Measurements from ENCODE around the gene ODAD3. TPM values are rescaled to one million over a fixed set of nuclear protein-coding genes. Genes with fewer than 3 reads are reported as not detected.

Gene ODAD3
- total and polyA plus RNA-seq, 2 of the 13 experiments (the other 11 are each of a cell fraction or from before 2014, with no cell fraction given), result 0.04 to 0.08 TPM

GRCh38 chr19:11446271-11446651 is 11.3 kb upstream of the ODAD3 start:
- Histone ChIP-seq H3K27ac (ENCODE audit: extremely low read length, insufficient read depth, low read length) (no peak overlapping the region), H3K4me3 (replicated peaks in 1 of 3; ENCODE audit: insufficient read depth in 1 of 3, low read depth in 2 of 3, low read length in 3 of 3) (no peak overlapping the region), H2AFZ (ENCODE audit: low read length) (no peak overlapping the region), H3K27me3 (ENCODE audit: control insufficient read depth in 1 of 2, insufficient read depth in 2 of 2, low read length in 2 of 2) (no peaks in the 10 kb centered on the region), H3K4me1 (ENCODE audit: insufficient read depth, low read length) (no peaks in the 10 kb centered on the region), H3K9me3 (ENCODE audit: low read length) (no peaks in the 10 kb centered on the region), H3K36me3 (replicated peaks in 1 of 2; ENCODE audit: control insufficient read depth in 1 of 2, insufficient read depth in 2 of 2, low read length in 2 of 2) (peaks cover 23 to 59% of the 10 kb centered on the region in 2 experiments), H3K9ac (ENCODE audit: insufficient read depth, low read depth, low read length) (no peak overlapping the region), H4K20me1 (ENCODE audit: insufficient read depth, low read length) (peaks cover 8% of the 10 kb centered on the region; the same call in 1 of the 2 replicates), H3K4me2 (ENCODE audit: low read depth, low read length) (no peak overlapping the region), H3K79me2 (ENCODE audit: insufficient read depth, low read length) (no peaks in the 10 kb centered on the region)
- in situ Hi-C loops (cut with HindIII; ENCODE audit: extremely low pct_ligation_motif_present, low pct_unique_long_range_greater_than_20kb) (no loop called here), intact Hi-C loops (cut with micrococcal nuclease; ENCODE audit: unreplicated experiment) (loop anchor here (2.0 to 10.0 kb wide), 2 partner anchors 67 to 151 kb away; partner anchors contain the start of gene TSPAN16)
- 91% methylated on average over 8 of the region's 14 CpGs for WGBS (ENCODE audit: low lambda C conversion rate)
- CTCF ChIA-PET (ENCODE audit: low intra/inter-chr PET ratio, low total read pairs), result interaction anchor here (1.2 to 1.9 kb wide), 5 partner anchors 63 to 153 kb away, joined by 5 to 10 read pairs (median 8); no protein-coding TSS in a partner anchor
- POLR2A ChIA-PET, result interaction anchor here (1.0 kb wide), 2 partner anchors 9 to 72 kb away, joined by 3 read pairs; partner anchors contain the start of gene SWSAP1
- ATAC-seq, result no peak
- no peak for DNase-seq (ENCODE audit: low spot score)
- TF ChIP-seq HNRNPK (IDR thresholded peaks at IDR 0.05; ENCODE audit: low read depth, low read length, poor library complexity, severe bottlenecking) (peak; percentile 1), ZNF629 (CRISPR knock-in tag; conservative IDR thresholded peaks at IDR 0.05) (no peak), RBFOX2 (IDR thresholded peaks at IDR 0.05; ENCODE audit: low read depth, low read length) (0 out of 2 replicates have a peak, but pooled peaks have one; percentile 8), ZNF569 (CRISPR knock-in tag; IDR thresholded peaks at IDR 0.05; ENCODE audit: borderline replicate concordance) (no peak)
- no peak for FAIRE-seq
- no TSS peak for BruUV-seq (replicated peaks)

GRCh38 chr19:11445141-11445540 is 10.2 kb upstream of the ODAD3 start:
- POLR2A ChIA-PET, result interaction anchor here (1.0 kb wide), 1 partner anchor 71 kb away, joined by 3 read pairs; the partner anchor contains the start of gene SWSAP1
- Histone ChIP-seq H3K27ac (ENCODE audit: extremely low read length, insufficient read depth, low read length) (no peak overlapping the region), H4K20me1 (ENCODE audit: insufficient read depth, low read length) (peaks cover 8% of the 10 kb centered on the region; the same call in 1 of the 2 replicates), H3K79me2 (ENCODE audit: insufficient read depth, low read length) (no peaks in the 10 kb centered on the region), H3K4me3 (replicated peaks in 1 of 3; ENCODE audit: insufficient read depth in 1 of 3, low read depth in 2 of 3, low read length in 3 of 3) (no peak overlapping the region), H3K4me1 (ENCODE audit: insufficient read depth, low read length) (no peaks in the 10 kb centered on the region), H3K36me3 (replicated peaks in 1 of 2; ENCODE audit: control insufficient read depth in 1 of 2, insufficient read depth in 2 of 2, low read length in 2 of 2) (peaks cover 25 to 62% of the 10 kb centered on the region in 2 experiments), H2AFZ (ENCODE audit: low read length) (no peak overlapping the region), H3K9ac (ENCODE audit: insufficient read depth, low read depth, low read length) (no peak overlapping the region), H3K9me3 (ENCODE audit: low read length) (no peaks in the 10 kb centered on the region), H3K4me2 (ENCODE audit: low read depth, low read length) (no peak overlapping the region), H3K27me3 (ENCODE audit: control insufficient read depth in 1 of 2, insufficient read depth in 2 of 2, low read length in 2 of 2) (no peaks in the 10 kb centered on the region)
- no peak for ATAC-seq
- no TSS peak for BruUV-seq (replicated peaks)
- intact Hi-C loops (cut with micrococcal nuclease; ENCODE audit: unreplicated experiment) (loop anchor here (10.0 kb wide), 1 partner anchor 150 kb away; the partner anchor contains the start of gene TSPAN16), in situ Hi-C loops (cut with HindIII; ENCODE audit: extremely low pct_ligation_motif_present, low pct_unique_long_range_greater_than_20kb) (no loop called here)
- no peak for DNase-seq (ENCODE audit: low spot score)
- 90% methylated on average over 9 of the region's 13 CpGs for WGBS (ENCODE audit: low lambda C conversion rate)
- TF ChIP-seq NR2F1 (CRISPR knock-in tag; IDR thresholded peaks at IDR 0.05), result no peak
- TF ChIP-seq AGO2 (optimal IDR thresholded peaks at IDR 0.05; ENCODE audit: low read depth, low read length), result peak; percentile 40
- TF ChIP-seq ZSCAN30 (CRISPR knock-in tag; IDR thresholded peaks at IDR 0.05), result no peak
- CTCF ChIA-PET (ENCODE audit: low intra/inter-chr PET ratio, low total read pairs), result interaction anchor here (1.1 to 1.9 kb wide), 2 partner anchors 62 to 152 kb away, joined by 3 to 5 read pairs; no protein-coding TSS in a partner anchor
- FAIRE-seq, result no peak
